HG03469 (cell line): ENCODE data around the gene CDV3.

Source experiments
- ATAC-seq: cut with Tn5 transposase; IDR thresholded peaks from one replicate; pipeline ENCODE4 v1.9.1; 2021; ENCODE audit warnings: mild to moderate bottlenecking, moderate library complexity, moderate number of reproducible peaks; ENCODE audit not compliant: unreplicated experiment

CDV3 gene

DNA sequence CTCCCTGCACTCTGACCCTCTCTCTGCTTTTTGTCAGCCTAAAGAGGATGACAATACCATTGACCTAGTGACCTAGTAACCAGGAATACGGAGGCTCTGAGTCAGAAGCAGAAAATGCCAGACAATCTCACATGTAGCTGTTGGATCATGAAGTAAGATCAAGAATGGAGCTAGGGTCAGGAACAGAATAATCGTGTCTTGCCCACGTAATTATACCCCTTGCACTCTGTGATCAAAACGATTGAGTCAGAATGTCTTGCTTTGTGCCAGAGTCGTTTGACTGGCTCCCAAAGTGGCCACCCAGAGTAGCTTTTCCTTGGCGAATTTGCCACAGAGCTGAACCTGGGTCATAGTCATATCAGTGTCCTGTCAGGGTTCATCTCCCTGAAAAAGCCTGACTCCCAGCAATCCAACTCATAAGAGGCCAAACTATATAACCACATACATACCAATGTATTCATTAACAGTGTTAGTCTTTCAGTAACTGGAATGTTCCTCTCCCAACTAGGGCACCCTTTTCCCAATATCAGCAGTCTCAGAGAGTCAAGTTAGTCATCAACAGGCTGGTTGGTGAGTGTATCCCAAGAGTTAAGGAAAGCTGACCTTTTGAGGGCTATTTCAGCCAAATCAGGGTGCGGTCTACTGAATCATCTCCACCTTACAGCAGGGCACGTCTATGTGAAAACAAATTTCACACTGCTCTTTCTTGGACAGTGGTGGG is 5.0 kb upstream of the CDV3 start:
- ATAC-seq, result no peak

DNA sequence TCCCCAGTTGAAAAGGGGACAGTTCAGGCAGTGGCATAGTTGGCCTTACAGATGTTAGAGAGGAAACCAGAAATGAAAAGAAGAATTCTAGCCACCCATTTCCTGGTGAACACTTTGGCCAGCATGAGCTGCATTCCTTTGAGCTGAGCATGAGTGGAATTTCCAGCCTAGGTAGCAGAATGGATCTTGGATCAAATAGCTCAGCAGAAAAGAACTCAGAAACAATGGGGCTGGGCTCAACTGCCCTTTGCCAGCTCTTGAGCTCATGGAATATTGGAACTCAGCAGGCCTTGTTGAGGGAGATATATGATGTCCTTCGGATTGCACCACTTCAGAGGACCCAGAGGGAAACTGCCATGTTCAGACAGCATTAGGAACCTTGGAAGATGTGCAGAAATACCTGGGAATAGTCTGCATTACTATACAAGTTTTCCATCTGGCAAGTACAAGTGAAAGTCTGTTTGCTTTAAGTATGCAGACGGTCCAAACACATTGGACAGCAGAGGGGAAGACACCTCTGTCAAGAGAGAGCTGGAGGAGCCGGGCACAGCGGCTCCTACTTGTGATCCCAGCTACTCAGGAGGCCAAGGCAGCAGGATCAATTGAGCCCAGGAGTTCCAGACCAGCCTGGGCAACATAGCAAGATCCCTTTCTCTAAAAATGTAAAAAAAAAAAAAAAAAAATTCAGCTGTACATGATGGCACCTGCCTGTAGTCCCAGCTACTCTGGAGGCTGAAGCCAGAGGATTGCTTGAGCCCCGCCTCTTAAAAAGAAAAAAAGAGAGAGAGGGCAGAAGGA is 3.1 kb upstream of the CDV3 start:
- no peak for ATAC-seq

DNA sequence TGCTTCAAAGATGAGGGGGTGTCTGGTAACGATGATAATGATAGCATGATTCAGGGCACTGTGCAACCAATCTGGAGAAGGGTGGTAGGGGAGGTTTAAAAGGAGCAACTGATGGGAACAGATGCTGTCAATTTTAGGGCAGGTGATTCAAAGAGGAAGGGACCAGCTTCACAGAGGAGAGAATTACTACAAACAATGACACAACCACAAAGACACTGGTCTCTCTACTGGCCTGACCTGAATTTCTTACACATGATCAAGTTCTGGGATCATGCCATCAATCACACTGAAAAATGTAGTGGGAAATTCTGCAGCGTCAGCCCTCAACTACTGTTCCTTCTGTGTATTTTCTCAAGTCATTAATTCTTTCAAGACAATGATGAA is 2.6 kb upstream of the CDV3 start:
- no peak for ATAC-seq

DNA sequence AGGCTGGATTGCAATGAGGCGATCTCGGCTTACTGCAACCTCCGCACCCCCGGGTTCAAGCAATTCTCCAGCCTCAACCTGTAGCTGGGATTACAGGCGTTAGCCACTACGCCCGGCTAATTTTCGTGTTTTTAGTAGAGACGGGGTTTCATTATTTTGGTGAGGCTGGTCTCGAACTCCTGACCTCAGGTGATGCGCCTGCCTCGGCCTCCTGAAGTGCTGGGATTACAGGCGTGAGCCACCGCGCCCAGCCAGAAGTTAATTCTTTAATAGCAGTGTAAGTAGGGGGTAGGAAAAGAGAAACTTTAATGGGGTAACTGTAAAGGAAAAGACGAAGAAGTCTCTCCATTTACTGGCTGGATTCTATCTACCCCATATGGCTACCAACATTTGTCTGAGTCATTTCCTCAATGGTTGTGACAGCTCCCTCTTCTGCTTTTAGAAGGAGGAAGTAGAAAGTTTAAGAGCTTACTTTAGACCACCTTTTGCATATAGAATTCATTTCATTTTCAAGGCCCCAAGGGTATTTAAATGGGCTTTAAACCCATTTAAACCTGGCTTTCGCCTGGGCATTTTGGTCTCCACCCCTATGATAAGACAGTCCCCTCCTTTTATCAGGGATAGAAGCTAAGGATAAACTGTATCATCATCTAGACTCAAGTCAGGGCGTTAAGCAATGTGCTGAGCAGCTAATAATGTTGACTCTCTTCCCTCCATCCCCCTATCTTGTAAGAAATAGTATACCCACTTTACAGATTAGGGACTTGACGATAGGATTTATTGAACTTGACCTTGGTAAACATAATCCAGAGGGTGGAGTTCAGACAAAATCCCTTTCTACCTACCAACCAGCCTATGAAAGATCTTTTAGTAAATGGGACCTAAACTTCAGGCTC is 1.1 kb upstream of the CDV3 start:
- peak; percentile 23 for ATAC-seq

DNA sequence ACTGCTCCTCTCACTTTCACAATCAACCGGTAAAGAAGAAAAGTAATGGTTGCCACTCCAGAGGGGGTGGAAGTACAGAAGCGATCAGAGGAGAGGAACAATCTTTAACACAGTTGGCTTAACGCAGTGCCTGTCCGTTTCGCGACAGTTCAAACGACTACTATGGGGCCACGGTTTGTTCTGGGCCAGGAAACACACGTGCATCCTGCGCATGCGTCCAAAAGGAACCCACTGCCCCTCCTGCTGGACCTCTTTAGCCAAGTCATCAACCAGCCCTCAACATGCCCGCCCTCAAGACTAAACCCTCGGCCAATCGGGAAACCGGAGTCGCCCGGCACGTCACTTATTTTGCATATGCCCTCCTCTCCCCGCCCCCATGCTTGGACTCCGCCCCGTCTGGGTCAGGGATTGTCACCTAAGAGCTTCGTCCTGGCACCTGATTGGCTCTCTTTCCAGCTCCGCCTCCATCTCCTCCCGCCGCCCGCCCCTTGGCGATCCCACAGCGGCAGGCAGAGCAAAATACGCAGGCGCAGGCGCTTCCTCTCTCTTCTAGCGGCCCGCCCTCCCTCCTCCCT is 345 bp upstream of the CDV3 start:
- ATAC-seq, result peak; percentile 52

DNA sequence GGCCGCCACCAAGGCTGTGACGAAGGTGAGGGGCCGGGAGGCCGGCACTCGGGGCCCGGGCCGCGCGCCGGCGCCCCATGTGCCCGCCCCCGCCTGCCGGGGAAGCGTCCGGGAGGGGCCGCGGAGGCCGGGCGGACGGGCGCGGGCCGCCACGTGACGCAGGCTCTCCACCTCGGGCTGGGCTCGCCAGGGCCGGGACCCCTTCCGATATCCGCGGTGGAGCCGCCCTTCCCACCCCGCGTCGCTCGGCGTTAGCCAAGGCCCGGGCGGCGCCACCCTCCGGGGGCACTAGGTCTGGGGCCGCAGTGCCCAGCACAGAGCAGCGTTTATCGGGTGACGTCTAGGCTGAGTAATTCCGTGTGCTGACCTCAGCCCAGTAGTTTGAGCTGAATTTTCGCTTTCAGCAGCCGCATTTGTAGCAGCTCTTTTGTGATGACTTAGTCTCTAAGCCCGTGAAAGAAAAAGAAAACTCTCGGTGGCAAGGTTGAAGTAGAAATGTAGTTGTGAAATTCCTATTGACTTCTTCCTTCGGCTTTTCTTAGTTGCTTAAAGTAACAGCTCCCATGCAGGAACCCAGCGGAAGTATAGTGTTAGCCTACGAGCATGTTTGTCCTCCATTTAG is 885 bp downstream of the CDV3 start:
- ATAC-seq, result peak; percentile 18

DNA sequence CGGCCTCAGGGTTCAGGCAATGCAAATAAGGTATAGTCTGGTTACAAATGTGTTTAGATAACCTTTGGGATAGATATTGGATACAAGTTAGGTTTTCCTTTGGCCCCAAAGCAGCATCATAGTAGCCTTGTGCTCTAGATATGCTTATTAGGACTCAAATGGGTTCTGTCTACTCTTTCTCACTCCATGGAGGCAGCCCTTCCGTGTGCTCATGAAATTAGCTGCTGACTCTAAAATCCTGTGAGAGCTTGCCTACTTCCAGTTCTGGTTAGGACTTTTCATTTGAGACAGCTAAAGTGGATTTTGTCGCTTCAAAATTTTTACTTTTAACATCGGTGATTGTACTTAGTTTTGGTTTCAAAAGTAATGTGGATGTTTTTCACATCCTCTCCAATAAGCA is 1.6 kb downstream of the CDV3 start:
- no peak for ATAC-seq

DNA sequence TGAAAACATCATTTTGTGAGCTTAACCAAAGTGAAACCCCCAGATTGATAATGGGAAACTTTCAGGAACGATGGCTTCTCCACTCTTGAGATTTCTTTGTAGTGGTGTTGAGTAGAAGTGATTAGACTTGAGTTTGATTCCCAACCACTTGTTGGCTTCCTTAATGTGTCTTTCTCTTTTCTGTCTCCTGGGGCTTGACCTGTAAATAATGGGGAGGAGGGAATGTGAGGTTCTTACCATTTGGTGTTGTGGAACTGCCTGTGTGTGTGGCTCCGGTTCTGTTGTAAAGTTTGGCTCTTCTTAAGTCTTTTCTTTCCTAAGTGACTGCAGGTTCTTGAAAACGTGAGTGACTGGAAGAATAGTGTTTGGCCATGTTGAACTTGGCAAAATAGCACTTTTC is 2.7 kb downstream of the CDV3 start:
- no peak for ATAC-seq

DNA sequence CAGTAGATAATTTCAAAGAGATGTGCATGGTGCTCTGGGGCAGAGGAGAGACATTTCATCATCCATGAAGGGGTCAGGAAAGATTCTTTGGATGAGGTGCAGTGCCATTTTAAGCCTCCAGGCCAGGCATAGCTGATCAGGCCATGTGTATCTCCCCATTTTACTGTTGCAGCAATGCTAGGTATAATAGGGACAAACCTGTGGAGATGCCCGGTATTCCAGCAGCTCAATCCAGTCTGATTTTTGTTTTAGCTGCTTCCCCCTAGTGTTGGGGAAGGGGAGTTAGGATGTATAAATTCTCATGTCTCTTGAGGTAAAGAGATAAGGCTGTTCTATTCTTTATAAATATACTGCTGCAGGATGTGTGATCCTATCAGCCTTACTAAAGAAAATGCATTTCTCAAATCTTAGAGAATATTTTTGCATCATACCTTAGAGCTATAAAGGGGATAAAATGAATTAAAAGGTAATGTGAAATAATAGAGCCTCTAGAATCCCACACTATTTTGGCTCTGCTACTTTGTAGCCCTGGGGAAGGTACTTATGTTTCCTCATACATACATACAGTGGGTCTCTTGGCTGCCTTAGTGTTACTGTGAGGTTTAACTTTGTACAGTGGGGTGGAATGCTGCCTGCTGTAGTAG is 5.2 kb downstream of the CDV3 start:
- ATAC-seq, result no peak

DNA sequence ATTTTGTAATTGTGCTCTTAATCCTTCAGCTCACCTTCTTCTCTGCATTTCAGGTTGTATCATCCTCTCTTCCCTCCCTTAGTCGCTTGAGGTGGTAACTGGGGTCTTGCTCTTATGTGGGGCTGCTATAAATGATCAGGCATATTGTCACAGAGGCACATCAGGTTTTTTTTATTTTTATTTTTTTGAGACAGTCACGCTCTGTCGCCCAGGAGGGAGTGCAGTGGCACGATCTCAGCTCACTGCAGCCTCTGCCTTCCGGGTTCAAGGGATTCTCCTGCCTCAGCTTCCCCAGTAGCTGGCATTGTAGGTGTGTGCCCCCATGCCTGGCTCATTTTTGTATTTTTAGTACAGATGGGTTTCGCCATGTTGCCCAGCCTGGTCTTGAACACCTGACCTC is 9.9 kb downstream of the CDV3 start:
- ATAC-seq, result no peak

DNA sequence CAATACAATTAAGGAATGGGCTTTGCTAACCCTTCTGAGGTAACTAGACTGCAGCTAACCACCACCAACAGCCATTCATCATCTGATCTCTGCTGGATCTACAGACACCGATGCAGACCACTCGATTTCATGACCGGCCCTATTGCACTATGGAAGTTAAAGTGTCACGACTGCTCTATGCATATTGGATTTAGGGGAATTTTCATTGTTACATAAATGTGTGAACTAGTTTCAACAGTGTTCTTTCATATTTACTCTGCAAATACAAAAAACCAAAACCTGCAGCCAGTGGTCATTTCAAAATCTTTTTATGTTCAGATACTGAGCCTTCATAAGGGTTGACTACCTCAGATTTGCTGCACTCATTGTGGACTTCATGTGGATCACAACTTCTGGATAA is 14.5 kb downstream of the CDV3 start:
- ATAC-seq, result no peak

DNA sequence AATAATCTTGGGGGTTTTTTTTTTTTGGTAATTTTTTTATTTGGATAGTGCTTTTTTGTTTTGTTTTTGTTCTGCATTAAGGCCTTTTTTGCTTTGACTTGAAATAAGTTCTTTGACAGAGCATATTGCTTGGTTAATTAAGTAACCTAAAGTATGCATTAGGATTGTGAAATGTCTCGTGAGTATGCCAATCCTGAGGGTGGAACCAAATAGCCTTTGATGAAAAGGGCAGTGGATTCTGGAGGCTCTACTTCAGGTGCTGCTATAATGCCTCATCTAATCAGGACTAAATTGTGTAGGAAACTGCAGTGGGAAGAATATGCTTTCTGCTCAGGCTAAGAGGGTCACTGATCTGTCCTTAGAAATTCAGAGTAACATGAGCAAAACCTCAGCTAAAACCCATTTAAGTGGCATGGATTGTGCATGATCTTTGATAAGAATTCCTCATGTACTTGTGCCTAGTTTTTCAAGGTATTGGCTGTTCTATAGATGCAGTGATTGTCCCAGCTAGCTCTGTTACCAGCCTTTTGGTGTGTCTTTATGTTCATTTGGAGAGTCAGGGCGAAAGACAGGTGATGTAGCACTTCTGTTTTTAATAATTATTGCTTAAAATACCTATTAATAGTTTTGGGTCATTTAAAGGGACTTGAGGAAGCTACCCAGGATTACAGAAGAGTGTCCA is 15.4 kb downstream of the CDV3 start:
- ATAC-seq, result no peak

DNA sequence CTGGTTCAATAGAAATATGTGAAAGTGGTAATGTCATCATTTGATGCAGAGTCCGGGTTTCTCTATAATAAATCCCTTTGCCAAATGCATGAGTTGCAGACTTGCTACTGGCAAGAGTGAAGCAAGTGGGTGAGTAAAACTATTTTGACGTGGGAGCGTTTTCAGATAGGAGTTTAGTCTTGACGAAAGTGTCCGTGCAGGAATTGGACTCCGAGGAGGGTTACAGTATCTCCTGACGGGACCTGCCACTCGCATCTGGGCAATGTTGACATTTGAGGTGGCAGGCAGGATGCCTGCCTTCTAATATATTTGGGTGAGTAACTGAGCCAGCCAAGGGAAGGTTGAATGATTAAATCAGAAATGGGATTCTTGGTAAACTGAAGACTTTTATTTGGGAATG is 16.0 kb downstream of the CDV3 start:
- ATAC-seq, result no peak

DNA sequence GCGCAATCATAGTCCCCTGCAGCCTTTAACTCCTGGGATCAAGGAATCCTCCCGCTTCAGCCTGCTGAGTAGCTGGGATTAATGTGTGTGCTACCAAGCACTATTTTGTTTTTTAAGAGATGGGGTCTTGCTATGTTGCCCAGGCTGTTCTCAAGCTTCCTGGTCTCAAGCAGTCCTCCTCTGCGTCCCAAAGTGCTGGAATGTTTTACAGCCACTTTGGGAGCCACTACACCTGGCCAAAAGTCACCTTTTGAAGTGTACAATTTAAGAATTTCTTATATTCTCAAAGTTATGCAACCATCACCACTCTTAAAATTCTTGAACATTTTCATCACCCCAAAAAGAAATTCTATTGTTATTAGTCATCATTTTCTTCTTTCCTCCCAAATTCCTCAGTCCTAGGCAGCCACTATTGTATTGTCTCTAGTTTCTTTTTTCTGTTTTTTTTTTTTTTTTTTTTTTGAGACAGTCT is 17.8 kb downstream of the CDV3 start:
- ATAC-seq, result no peak

DNA sequence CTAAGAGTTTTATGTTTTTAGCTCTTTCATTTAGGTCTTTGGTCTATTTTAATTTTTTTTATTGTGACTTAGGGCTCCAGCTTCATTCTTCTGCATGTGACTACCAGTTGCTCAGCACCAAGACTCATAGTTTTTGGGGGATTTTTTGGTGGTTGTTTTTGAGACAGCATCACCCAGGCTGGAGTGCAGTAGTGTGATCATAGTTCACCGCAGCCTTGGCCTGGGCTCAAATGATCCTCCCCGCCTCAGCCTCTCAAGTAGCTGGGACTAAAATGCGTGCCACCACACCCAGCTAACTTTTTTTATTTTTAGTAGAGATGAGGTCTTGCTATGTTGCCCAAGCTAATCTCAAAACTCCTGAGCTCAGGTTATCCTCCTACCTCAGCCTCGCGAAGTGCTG is 19.4 kb downstream of the CDV3 start:
- ATAC-seq, result no peak

DNA sequence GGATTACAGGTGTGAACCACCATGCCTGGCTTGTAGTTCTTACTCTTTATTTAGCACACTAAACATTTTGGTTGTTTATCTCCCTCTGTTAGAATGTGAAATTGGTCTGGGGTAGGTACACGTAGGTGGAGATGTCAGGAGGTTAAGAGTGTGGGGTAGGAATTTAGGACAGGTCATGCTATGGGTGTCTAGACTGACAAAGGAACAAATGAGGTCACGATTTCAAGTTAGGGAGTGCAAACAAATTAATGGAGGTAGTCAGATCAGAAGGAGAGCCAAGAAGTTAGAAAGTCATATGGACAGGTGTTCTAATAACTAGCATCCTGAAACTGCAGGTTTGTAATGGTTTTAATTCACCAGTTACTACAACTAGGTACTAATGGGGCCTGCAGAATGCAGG is 19.8 kb downstream of the CDV3 start:
- ATAC-seq, result no peak

DNA sequence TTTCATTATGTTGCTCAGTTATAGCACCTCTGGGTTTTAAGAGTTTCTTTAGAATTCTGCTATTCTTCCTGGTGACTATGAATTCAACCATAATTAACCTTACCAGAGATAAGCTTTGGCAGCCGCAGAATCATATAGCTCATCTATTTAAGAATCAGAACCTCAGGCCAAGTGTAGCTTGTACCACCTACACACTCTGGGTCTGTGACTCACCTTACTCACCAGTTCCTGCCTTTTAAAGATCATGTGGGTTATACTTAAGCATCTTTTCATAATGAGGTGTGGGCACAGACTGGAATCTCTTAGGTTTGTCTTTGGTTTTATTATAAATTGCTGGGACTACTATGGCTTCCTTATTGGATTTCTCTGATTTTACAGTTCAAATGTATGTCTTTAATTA is 21.9 kb downstream of the CDV3 start:
- ATAC-seq, result no peak

DNA sequence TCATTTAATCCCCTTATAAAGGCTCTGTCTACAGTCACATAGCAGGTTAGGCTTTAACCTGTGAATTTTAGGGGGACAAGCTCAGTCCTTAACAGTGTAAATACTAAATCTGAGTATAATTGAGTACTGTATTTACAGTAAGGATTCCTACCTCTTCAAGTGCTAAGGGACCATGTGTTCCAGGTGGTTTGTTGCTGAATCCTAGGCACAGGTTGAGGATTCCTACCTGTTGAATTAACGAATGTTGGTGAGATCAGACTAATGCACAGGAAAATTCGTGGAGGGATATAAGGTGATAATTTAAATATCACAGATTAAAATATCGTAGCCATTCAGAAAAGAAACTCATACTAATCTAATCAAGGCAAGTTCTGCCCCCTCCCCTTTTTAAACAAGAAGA is 24.9 kb downstream of the CDV3 start:
- ATAC-seq, result no peak

DNA sequence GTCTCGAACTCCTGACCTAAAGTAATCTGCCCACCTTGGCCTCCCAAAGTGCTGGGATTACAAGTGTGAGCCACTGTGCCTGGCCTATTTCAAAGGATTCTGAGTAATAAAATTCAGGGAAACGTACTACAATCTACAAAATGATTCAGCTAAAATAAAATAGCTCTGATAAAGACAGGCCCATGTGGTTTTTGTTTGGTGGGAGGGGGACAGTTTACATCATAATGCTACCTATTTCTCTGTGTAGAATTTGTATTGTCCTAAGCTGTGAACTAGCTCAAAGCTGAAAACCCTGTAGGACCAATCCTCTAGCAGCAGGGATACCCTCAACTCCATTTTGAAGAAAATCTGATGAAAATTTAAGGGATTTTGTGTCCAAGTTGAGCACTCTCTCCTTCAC is 25.8 kb downstream of the CDV3 start:
- ATAC-seq, result no peak
